ENCODE results near the gene KRT33A.

DNA sequence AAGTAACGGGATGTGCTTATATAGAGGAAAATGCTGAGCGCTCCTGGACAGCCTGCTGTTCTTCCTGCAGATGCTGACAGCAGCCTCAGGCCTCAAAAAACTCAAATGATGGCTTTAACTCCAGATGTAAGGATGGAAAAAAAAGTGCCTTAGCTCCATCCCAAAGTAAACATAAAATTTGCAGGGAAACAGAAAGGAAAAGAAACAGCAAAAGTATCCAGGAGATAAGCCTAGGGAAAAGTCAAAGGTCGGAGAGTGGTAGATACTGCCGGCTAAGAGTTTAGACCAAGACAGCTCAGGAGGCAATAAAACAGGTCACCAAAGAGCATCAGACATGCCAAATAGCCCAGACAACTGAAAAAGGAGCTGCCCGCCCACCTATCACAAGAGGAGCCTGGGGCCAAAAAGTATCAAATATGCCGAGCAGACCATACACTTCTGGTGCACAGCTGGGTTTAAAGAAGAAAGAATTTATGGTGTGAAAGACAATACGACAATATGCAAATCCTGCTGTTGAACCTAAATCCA, 39.8 kb upstream of the KRT33A start:
- TF ChIP-seq SUZ12 (IDR thresholded peaks at IDR 0.05; ENCODE audit: extremely low read depth, insufficient read depth, insufficient read length) (no peak), ZNF274 (IDR thresholded peaks at IDR 0.05; ENCODE audit: low read depth, low read length) (no peak)

Measured in NT2/D1 (cell line).